GM10266 (cell line): Measurements from ENCODE around the gene SLC22A17.
"Not testable (repeated sequence)": the region's sequence is repeated elsewhere in the genome, so short reads cannot be mapped to it uniquely, and the experiment has no call there.

Experiments
- DNase-seq: peaks from one replicate; pipeline ENCODE4 v3.0.0; 2012; ENCODE audit errors: extremely low spot score
- CTCF ChIP-seq: IDR thresholded peaks from 2 replicates; pipeline ENCODE4 v1.5.1; 2012; ENCODE audit warnings: mild to moderate bottlenecking, low read depth; ENCODE audit not compliant: control insufficient read depth, insufficient read depth; ENCODE audit errors: missing control alignments

Gene SLC22A17

GRCh38 chr14:23352506-23353432 is at the start of gene SLC22A17:
Gene SLC22A17, minus strand, starts transcription at chr14:23352887.
- DNase-seq = peak; percentile 57
- TF ChIP-seq CTCF = no peak

GRCh38 chr14:23401291-23401690 is 48.6 kb upstream of the SLC22A17 start:
- DNase-seq = no peak
- no peak for TF ChIP-seq CTCF

- DNase-seq = not testable (repeated sequence)
Observed at GRCh38 chr14:23400496-23401149, 47.9 kb upstream of the SLC22A17 start.

- DNase-seq = no peak
- no peak for TF ChIP-seq CTCF
Observed at GRCh38 chr14:23399591-23399990, 46.9 kb upstream of the SLC22A17 start.

- DNase-seq = no peak
- TF ChIP-seq CTCF = no peak
Observed at GRCh38 chr14:23399136-23399535, 46.4 kb upstream of the SLC22A17 start.

GRCh38 chr14:23398348-23398747 is 45.7 kb upstream of the SLC22A17 start:
- DNase-seq = no peak
- TF ChIP-seq CTCF = no peak

GRCh38 chr14:23396781-23397407 is 44.2 kb upstream of the SLC22A17 start:
- no peak for TF ChIP-seq CTCF

More at GRCh38 chr14:23396781-23397407, 44.2 kb upstream of the SLC22A17 start:
- no peak for DNase-seq
